RWPE2 (cell line): ENCODE measurements around the gene TGFBR3L.
A peak's percentile ranks its signal among the peaks of the same experiment; 100 is the strongest.
"Not testable (repeated sequence)": the region's sequence is repeated elsewhere in the genome, so short reads cannot be mapped to it uniquely, and the experiment has no call there.

Experiments
- ATAC-seq: fragments of 200-7000 bp; cut with Tn5 transposase; 3 replicates; pipeline ENCODE4 v1.9.1; 2021; ENCODE audit warnings: low read depth
- DNase-seq: peaks from one replicate; pipeline ENCODE4 v3.0.0-alpha.2; 2020; ENCODE audit warnings: low spot score
- H3K27ac ChIP-seq: fragments of 450-650 bp; 2 replicates; pipeline ENCODE4 v1.5.1; 2017; ENCODE audit warnings: mild to moderate bottlenecking; ENCODE audit not compliant: poor library complexity, severe bottlenecking
- H3K27me3 ChIP-seq: fragments of 250-450 bp; sonication (Bioruptor Pico); 2 replicates; pipeline ENCODE4 v1.5.1; 2021; ENCODE audit warnings: mild to moderate bottlenecking, moderate library complexity; ENCODE audit not compliant: insufficient read depth, poor library complexity, severe bottlenecking
- H3K36me3 ChIP-seq: fragments of 250-450 bp; sonication (Bioruptor Pico); 2 replicates; pipeline ENCODE4 v1.5.1; 2020; ENCODE audit warnings: low read depth, mild to moderate bottlenecking, moderate library complexity
- H3K4me1 ChIP-seq: fragments of 250-450 bp; sonication (Bioruptor Pico); 2 replicates; pipeline ENCODE4 v1.5.1; 2021; ENCODE audit warnings: mild to moderate bottlenecking, moderate library complexity; ENCODE audit not compliant: insufficient read depth, poor library complexity, severe bottlenecking
- H3K4me3 ChIP-seq: fragments of 250-450 bp; sonication (Bioruptor Pico); 2 replicates; pipeline ENCODE4 v1.5.1; 2021; ENCODE audit warnings: mild to moderate bottlenecking, moderate library complexity; ENCODE audit not compliant: severe bottlenecking
- H3K9me3 ChIP-seq: fragments of 250-450 bp; sonication (Bioruptor Pico); 2 replicates; pipeline ENCODE4 v1.5.1; 2021; ENCODE audit warnings: mild to moderate bottlenecking, moderate library complexity; ENCODE audit not compliant: severe bottlenecking
- CTCF ChIP-seq: fragments of 450-650 bp; IDR thresholded peaks from one replicate; pipeline ENCODE4 v1.5.1; 2017; ENCODE audit warnings: mild to moderate bottlenecking, moderate library complexity; ENCODE audit not compliant: poor library complexity, severe bottlenecking

The TGFBR3L gene

DNA sequence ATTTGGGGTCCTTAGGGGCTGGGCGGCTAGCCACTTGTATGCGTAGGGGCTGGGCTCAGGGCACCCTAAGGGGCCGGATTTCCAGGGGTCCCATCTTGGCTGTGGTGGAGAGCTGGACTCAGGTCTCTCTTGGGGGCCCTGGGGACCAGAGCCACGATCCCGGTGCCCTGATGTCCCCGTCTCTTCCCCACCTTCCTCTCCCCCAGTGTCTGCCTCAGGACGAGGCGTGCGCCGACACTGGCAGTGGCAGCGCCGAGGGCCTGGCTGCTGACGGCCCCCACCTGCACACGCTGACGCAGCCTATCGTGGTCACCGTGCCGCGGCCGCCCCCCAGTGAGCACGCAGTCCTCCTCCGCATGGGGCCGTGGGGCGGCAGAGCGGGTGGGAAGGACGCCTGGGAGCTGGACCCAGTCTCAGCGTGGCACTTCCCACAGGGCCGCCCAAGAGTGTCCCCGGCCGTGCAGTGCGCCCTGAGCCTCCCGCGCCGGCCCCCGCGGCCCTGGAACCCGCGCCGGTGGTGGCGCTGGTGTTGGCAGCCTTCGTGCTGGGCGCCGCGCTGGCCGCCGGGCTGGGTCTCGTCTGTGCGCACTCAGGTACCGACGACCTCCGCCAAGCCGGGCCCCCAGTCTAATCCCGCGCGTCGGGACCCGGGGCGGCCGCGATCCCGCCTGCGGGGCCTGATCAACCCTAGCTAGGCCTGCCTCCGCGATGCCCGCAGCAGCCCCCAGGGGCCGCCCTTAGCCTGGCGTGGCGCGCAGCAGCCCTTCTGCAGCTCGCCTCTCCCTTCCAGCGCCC is 2.8 kb downstream of the TGFBR3L start:
- Histone ChIP-seq H3K4me3 (peak overlapping the region; percentile 42), H3K27me3 (peaks cover 7% of the 10 kb centered on the region)

GRCh38 chr19:7918062-7918614 is 3.5 kb downstream of the TGFBR3L start:
- Histone ChIP-seq H3K27ac (peak overlapping the region; percentile 22), H3K4me3 (peak overlapping the region; percentile 42)
- not testable (repeated sequence) for H3K4me1 ChIP-seq, H3K36me3 ChIP-seq, ATAC-seq, DNase-seq, H3K27me3 ChIP-seq, H3K9me3 ChIP-seq
- TF ChIP-seq CTCF: peak; percentile 30

More for the DNA sequence above, 2.8 kb downstream of the TGFBR3L start:
- DNase-seq (no peak), ATAC-seq (peak; percentile 56)
- Histone ChIP-seq H3K9me3 (no peaks in the 10 kb centered on the region), H3K4me1 (no peaks in the 10 kb centered on the region), H3K27ac (peak overlapping the region; percentile 22), H3K36me3 (no peaks in the 10 kb centered on the region)
- peak; percentile 62 for TF ChIP-seq CTCF

- Histone ChIP-seq H3K4me3 (no peak overlapping the region), H3K27ac (peak overlapping the region; percentile 57), H3K27me3 (peaks cover 7% of the 10 kb centered on the region), H3K36me3 (no peaks in the 10 kb centered on the region), H3K4me1 (no peaks in the 10 kb centered on the region), H3K9me3 (no peaks in the 10 kb centered on the region)
- DNase-seq (no peak), ATAC-seq (no peak)
- no peak for TF ChIP-seq CTCF
These were observed 4.2 kb downstream of the TGFBR3L start for GRCh38 chr19:7918615-7919421.

GRCh38 chr19:7919610-7920518 is 5.2 kb downstream of the TGFBR3L start, which contains the start of gene SNAPC2:
Gene SNAPC2 (plus strand): TSS chr19:7920338. CDS start chr19:7920367, 29 bp downstream.
- H3K36me3 ChIP-seq: no peaks in the 10 kb centered on the region
- peak within 1 kb of the TSS; percentile 57 for H3K27ac ChIP-seq
- H3K4me1 ChIP-seq: no peaks in the 10 kb centered on the region
- ATAC-seq: peak; percentile 44
- TF ChIP-seq CTCF: no peak
- peaks cover 7% of the 10 kb centered on the region for H3K27me3 ChIP-seq
- no peaks in the 10 kb centered on the region for H3K9me3 ChIP-seq
- H3K4me3 ChIP-seq: peak within 1 kb of the TSS; percentile 75
- DNase-seq: peak; percentile 93
